CD14-positive monocyte (primary cell): Measurements from ENCODE around the gene CCDC69. TPM values are rescaled to one million over a fixed set of nuclear protein-coding genes. Genes with fewer than 3 reads are reported as not detected.

Source experiments
- DNase-seq, 3 donors: peaks; one replicate each; pipeline ENCODE4 v3.0.0-alpha.2; 2011 to 2022
- H2AFZ ChIP-seq: 2 replicates; pipeline ENCODE4 v1.6.0; 2012; ENCODE audit warnings: mild to moderate bottlenecking, low read depth, low read length, inconsistent platforms; ENCODE audit not compliant: insufficient read depth, poor library complexity, severe bottlenecking
- H3K27ac ChIP-seq, 2 donors: 1 replicate in 1 of 2; 2 replicates in 1 of 2; pipeline ENCODE4 v1.5.1; 2012 to 2013; ENCODE audit warnings: low read length in 2 of 2, control low read depth in 1 of 2, inconsistent platforms in 1 of 2, low read depth in 1 of 2, mild to moderate bottlenecking in 1 of 2
- H3K27me3 ChIP-seq, 2 donors: one replicate each; pipeline versions ENCODE4 v1.6.0 to v1.6.1; 2011 to 2013; ENCODE audit warnings: low read length in 2 of 2; ENCODE audit not compliant: control insufficient read depth in 2 of 2, insufficient read depth in 2 of 2
- H3K36me3 ChIP-seq, 2 donors: replicated peaks in 1 of 2; 1 replicate in 1 of 2; 2 replicates in 1 of 2; pipeline versions ENCODE4 v1.5.1 to v1.6.1; 2012 to 2013; ENCODE audit warnings: low read length in 2 of 2, control low read depth in 1 of 2, inconsistent platforms in 1 of 2, mild to moderate bottlenecking in 1 of 2; ENCODE audit not compliant: insufficient read depth in 2 of 2, control insufficient read depth in 1 of 2
- H3K4me1 ChIP-seq, 2 donors: 1 replicate in 1 of 2; 2 replicates in 1 of 2; pipeline versions ENCODE4 v1.5.1 to v1.6.1; 2012 to 2013; ENCODE audit warnings: low read length in 2 of 2, control low read depth in 1 of 2, inconsistent platforms in 1 of 2, mild to moderate bottlenecking in 1 of 2, moderate library complexity in 1 of 2; ENCODE audit not compliant: insufficient read depth in 2 of 2, control insufficient read depth in 1 of 2
- H3K4me2 ChIP-seq: replicated peaks from 2 replicates; pipeline ENCODE3; 2012; ENCODE audit warnings: low read length, moderate library complexity, mild to moderate bottlenecking; ENCODE audit not compliant: poor library complexity, severe bottlenecking; ENCODE audit errors: extremely low read depth
- H3K4me3 ChIP-seq, 3 experiments: fragments of 200-600 bp in 1 of 3; sonication (generic) in 1 of 3; replicated peaks in 1 of 3; 1 replicate in 2 of 3; 2 replicates in 1 of 3; pipeline ENCODE4 v1.5.1; 2011 to 2013; ENCODE audit warnings: low read length in 3 of 3, mild to moderate bottlenecking in 3 of 3, control low read depth in 2 of 3, low read depth in 2 of 3, inconsistent platforms in 1 of 3, moderate library complexity in 1 of 3
- H3K79me2 ChIP-seq: 2 replicates; pipeline ENCODE4 v1.6.0; 2012; ENCODE audit warnings: mild to moderate bottlenecking, control low read depth, inconsistent platforms, low read length, moderate library complexity; ENCODE audit not compliant: insufficient read depth
- H3K9ac ChIP-seq: 2 replicates; pipeline ENCODE4 v1.6.0; 2017; ENCODE audit warnings: low read length, mild to moderate bottlenecking; ENCODE audit not compliant: insufficient read depth, poor library complexity, severe bottlenecking
- H3K9me3 ChIP-seq, 2 donors: replicated peaks in 1 of 2; 1 replicate in 1 of 2; 2 replicates in 1 of 2; pipeline versions ENCODE4 v1.5.1 to v1.6.1; 2012 to 2013; ENCODE audit warnings: low read length in 2 of 2, control low read depth in 1 of 2; ENCODE audit not compliant: control insufficient read depth in 1 of 2, insufficient read depth in 1 of 2
- H4K20me1 ChIP-seq: 2 replicates; pipeline ENCODE4 v1.6.0; 2012; ENCODE audit warnings: mild to moderate bottlenecking, low read length, control low read depth, moderate library complexity; ENCODE audit not compliant: insufficient read depth
- H3K27ac Mint-ChIP-seq, 7 donors: one replicate each; pipeline ENCODE4 v1.8.0; 2020; ENCODE audit warnings: mild to moderate bottlenecking in 7 of 7, mixed read lengths in 7 of 7, moderate library complexity in 6 of 7, inconsistent platforms in 2 of 7
- H3K27me3 Mint-ChIP-seq, 3 donors: one replicate each; pipeline ENCODE4 v1.8.0; 2021 to 2022; ENCODE audit warnings: low read depth in 3 of 3, mild to moderate bottlenecking in 3 of 3, mixed read lengths in 3 of 3, moderate library complexity in 3 of 3, inconsistent platforms in 1 of 3
- H3K36me3 Mint-ChIP-seq, 2 donors: one replicate each; pipeline ENCODE4 v1.8.0; 2020; ENCODE audit warnings: mixed read lengths in 2 of 2, inconsistent platforms in 1 of 2, mild to moderate bottlenecking in 1 of 2
- H3K4me1 Mint-ChIP-seq: one replicate; pipeline ENCODE4 v1.8.0; 2020; ENCODE audit warnings: mild to moderate bottlenecking, mixed read lengths
- H3K4me3 Mint-ChIP-seq, 2 donors: one replicate each; pipeline ENCODE4 v1.8.0; 2020; ENCODE audit warnings: mild to moderate bottlenecking in 2 of 2, mixed read lengths in 2 of 2, moderate library complexity in 1 of 2
- H3K9me3 Mint-ChIP-seq, 7 donors: one replicate each; pipeline ENCODE4 v1.8.0; 2020 to 2022; ENCODE audit warnings: mixed read lengths in 7 of 7, mild to moderate bottlenecking in 6 of 7, moderate library complexity in 6 of 7, inconsistent platforms in 2 of 7
- WGBS: methylation state at CpG from one replicate; pipeline ENCODE4 v1.1.5; 2013; ENCODE audit warnings: missing lambda C conversion rate; ENCODE audit not compliant: insufficient coverage; 5-methylcytosine and 5-hydroxymethylcytosine counted together
- intact Hi-C, 2 donors: fragments of 100-400 bp; cut with micrococcal nuclease; formaldehyde crosslinking; loops; one replicate each; pipeline versions ENCODE4 v1.15.0 to v1.15.1; 2023
- polyA plus RNA-seq, 3 donors: library from polyadenylated mRNA; depleted of rRNA in 1 of 3; unstranded in 2 of 3; stranded (reverse) in 1 of 3; fragments of 300-500 nt in 2 of 3; fragments of >200 nt in 1 of 3; fragmentation: Illumina TruSeq in 2 of 3; gene quantifications; 1 replicate in 2 of 3; 2 replicates in 1 of 3; pipeline ENCODE4 v1.2.3, GENCODE V29; 2012 to 2021
- TF ChIP-seq, protein P1 (sequence below): fragments of 200-600 bp; IDR thresholded peaks from one replicate; pipeline ENCODE4 v1.8.0; 2022; ENCODE audit warnings: antibody characterized with exemption, mild to moderate bottlenecking

The CCDC69 gene
- polyA plus RNA-seq, 3 donors, result 68.4 to 176 (median 84.1) TPM

DNA sequence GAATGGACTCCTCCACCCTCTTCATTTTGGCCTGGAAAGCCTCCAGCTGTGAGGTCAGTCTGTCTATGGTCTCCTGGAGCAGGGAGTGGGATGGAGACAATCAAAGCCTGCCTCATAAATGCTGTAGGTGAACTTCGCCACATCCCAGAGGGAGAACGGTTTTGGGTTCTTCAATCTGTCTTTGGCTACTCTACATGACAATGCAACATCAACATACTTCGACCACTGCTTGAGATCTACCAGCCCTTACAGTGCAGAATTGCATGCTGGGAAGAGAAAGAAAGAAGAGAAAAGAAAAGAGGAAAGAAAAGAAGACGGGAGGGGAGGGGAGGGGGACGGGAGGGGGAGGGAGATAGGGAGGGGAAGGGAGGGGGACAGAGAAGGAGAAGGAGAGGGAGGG lies 37.8 kb downstream of the CCDC69 start:
- TF ChIP-seq, protein P1, sequence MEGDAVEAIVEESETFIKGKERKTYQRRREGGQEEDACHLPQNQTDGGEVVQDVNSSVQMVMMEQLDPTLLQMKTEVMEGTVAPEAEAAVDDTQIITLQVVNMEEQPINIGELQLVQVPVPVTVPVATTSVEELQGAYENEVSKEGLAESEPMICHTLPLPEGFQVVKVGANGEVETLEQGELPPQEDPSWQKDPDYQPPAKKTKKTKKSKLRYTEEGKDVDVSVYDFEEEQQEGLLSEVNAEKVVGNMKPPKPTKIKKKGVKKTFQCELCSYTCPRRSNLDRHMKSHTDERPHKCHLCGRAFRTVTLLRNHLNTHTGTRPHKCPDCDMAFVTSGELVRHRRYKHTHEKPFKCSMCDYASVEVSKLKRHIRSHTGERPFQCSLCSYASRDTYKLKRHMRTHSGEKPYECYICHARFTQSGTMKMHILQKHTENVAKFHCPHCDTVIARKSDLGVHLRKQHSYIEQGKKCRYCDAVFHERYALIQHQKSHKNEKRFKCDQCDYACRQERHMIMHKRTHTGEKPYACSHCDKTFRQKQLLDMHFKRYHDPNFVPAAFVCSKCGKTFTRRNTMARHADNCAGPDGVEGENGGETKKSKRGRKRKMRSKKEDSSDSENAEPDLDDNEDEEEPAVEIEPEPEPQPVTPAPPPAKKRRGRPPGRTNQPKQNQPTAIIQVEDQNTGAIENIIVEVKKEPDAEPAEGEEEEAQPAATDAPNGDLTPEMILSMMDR, result no peak
- Mint-ChIP-seq H3K27ac (no peak overlapping the region), H3K4me3 (no peak overlapping the region), H3K27me3 (peaks cover 0 to 2% (median 0%) of the 10 kb centered on the region in 3 donors), H3K36me3 (peaks cover 87 to 99% of the 10 kb centered on the region in 2 donors), H3K9me3 (peaks cover 0 to 12% (median 9%) of the 10 kb centered on the region in 7 donors), H3K4me1 (peaks cover 3% of the 10 kb centered on the region)
- intact Hi-C loops, result no loop called here
- H3K79me2 ChIP-seq, result peaks cover 15% of the 10 kb centered on the region
- no peak overlapping the region for H3K9ac ChIP-seq
- DNase-seq, result no peak
- no peak overlapping the region for H3K4me2 ChIP-seq
- H3K27ac ChIP-seq, result no peak overlapping the region
- no peaks in the 10 kb centered on the region for H3K27me3 ChIP-seq
- no peaks in the 10 kb centered on the region for H3K4me1 ChIP-seq
- no peak overlapping the region for H2AFZ ChIP-seq
- no CpG with 5 or more reads among the region's 5 CpGs for WGBS
- H4K20me1 ChIP-seq, result peaks cover 80% of the 10 kb centered on the region
- peaks cover 88 to 98% of the 10 kb centered on the region in 2 donors for H3K36me3 ChIP-seq
- H3K9me3 ChIP-seq, result no peaks in the 10 kb centered on the region
- no peak overlapping the region for H3K4me3 ChIP-seq

DNA sequence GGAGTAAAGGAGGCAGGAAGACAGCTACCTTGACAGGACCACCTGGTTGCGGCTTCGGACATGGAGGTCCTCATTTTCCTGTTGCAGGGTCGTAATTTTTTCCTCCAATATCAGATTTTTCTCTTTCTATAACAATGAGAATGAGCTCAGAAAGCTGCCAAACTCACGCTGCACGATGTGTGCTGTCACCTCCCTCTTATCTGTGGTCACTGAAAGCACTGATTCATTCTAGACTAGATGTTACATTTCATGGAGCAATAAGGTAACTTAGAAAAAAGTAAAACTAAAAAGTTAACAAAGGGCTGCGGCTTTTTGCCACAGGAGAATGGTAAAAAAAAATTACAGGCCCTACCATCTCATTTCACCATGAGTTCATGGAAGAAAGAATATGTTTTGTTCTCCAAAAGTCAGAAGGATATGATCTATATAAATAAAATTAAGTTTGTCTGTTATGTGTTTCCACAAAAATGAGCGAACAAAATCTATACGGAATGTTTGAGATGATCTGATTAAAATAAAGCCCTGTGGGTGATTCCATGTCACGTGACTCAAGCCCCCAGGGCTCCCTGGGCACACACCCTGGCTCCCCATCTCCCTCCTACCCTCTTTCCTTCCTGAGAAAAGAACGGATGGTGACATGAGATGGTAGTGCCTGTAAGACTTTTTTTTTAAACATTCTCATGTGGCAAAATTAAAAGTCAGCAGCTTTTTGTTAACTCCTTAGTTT lies 39.4 kb downstream of the CCDC69 start:
- H3K4me1 ChIP-seq, result no peaks in the 10 kb centered on the region

More for the DNA sequence above, 39.4 kb downstream of the CCDC69 start:
- H3K36me3 ChIP-seq, result peaks cover 92 to 98% of the 10 kb centered on the region in 2 donors
- 100% methylated on average over 1 of the region's 10 CpGs for WGBS
- H3K79me2 ChIP-seq, result peaks cover 2% of the 10 kb centered on the region
- H3K9ac ChIP-seq, result no peak overlapping the region
- Mint-ChIP-seq H3K9me3 (peaks cover 0 to 9% (median 3%) of the 10 kb centered on the region in 7 donors), H3K27me3 (peaks cover 0 to 2% (median 0%) of the 10 kb centered on the region in 3 donors), H3K4me3 (no peak overlapping the region), H3K27ac (no peak overlapping the region), H3K36me3 (peaks cover 89 to 99% of the 10 kb centered on the region in 2 donors), H3K4me1 (peaks cover 2% of the 10 kb centered on the region)
- TF ChIP-seq, protein P1, result no peak
- intact Hi-C loops, result no loop called here
- no peak overlapping the region for H3K27ac ChIP-seq
- no peaks in the 10 kb centered on the region for H3K9me3 ChIP-seq
- no peak overlapping the region for H2AFZ ChIP-seq
- no peaks in the 10 kb centered on the region for H3K27me3 ChIP-seq
- no peak overlapping the region for H3K4me3 ChIP-seq
- no peak overlapping the region for H3K4me2 ChIP-seq
- no peak for DNase-seq
- peaks cover 73% of the 10 kb centered on the region for H4K20me1 ChIP-seq
